ENCODE results near the gene BACE2. TPM values are rescaled to one million over a fixed set of nuclear protein-coding genes. Genes with fewer than 3 reads are reported as not detected.

The BACE2 gene
- total RNA-seq, 1 donor = 122 TPM

- no peak for DNase-seq (ENCODE audit: low read depth)
- H3K4me3 ChIP-seq (ENCODE audit: low read depth, low read length) = no peak overlapping the region
- TF ChIP-seq CTCF (IDR thresholded peaks at IDR 0.05; ENCODE audit: insufficient read depth, low read length) = no peak
These were observed 20.0 kb upstream of the BACE2 start for GRCh38 chr21:41147979-41148355.

DNA sequence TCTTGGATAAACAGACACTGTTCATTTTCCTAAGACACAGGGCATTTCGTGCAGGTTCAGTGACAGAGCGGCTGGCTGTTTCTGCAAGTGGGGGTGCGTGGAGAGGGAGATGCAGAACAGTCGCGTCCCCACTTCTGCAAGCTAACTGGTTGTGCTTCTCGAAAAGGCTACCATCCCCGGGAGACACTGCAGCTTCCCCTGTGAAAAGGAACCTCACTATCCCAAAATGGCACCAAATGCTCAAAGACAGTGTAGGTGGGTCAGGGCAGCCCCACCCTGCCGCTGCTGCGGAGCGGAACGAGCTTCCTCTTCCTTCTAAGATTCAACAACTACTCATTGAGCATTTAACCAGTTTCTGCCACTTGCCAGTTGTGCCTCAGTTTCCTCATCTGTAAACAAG lies 19.2 kb upstream of the BACE2 start:
- no peak for DNase-seq (ENCODE audit: low read depth)
- H3K4me3 ChIP-seq (ENCODE audit: low read depth, low read length) = no peak overlapping the region
- TF ChIP-seq CTCF (IDR thresholded peaks at IDR 0.05; ENCODE audit: insufficient read depth, low read length) = no peak

DNA sequence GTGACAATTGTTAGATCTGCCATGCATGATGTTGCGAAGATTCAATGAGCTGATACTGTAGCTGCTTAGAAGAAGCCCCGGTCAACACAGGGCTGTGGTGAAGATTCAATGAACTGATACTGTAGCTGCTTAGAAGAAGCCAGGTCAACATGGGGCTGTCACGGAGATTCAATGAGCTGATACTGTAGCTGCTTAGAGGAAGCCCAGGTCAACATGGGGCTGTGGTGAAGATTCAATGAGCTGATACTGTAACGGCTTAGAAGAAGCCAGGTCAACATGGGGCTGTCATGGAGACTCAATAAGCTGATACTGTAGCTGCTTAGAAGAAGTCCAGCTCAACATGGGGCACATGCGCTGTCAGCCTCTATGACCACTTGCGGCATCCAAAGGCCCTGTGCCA lies 18.8 kb upstream of the BACE2 start:
- no peak overlapping the region for H3K4me3 ChIP-seq (ENCODE audit: low read depth, low read length)
- TF ChIP-seq CTCF (IDR thresholded peaks at IDR 0.05; ENCODE audit: insufficient read depth, low read length) = no peak
- no peak for DNase-seq (ENCODE audit: low read depth)

DNA sequence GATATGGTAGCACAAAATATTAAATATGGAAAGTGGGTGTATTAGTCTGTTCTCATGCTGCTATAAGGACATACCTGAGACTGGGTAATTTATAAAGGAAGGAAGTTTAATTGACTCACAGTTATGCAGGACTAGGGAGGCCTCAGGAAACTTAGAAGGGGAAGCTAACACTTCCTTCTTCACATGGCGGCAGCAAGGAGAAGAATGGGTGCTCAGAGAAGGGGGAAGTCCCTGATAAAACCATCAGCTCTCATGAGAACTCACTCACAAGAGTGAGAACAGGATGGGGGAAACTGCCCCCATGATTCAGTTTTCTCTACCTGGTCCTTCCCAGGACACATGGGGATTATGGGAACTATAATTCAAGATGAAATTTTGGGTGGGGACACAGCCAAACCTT lies 15.8 kb upstream of the BACE2 start:
- no peak for DNase-seq (ENCODE audit: low read depth)
- H3K4me3 ChIP-seq (ENCODE audit: low read depth, low read length) = no peak overlapping the region
- no peak for TF ChIP-seq CTCF (IDR thresholded peaks at IDR 0.05; ENCODE audit: insufficient read depth, low read length)

DNA sequence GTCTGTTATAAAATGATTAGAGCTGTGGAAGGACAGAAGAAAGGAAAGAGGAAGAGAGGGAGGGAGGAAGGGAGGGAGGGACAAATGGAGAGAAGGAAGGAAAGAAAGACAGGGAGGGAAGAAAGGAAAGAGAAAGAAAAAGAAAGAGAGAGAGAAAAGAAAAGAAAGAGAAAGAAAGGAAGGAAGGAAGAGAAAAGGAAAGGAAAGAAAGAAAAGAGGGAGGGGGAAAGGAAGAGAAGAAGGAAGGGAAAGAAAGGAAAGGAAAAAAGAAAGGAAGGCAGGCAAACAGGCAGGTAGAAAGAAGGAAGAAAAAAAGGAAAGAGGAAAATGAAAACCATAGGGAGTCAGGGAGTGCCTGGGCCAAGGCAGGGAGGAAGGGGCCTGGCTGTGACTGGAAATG lies 14.5 kb upstream of the BACE2 start:
- no peak overlapping the region for H3K4me3 ChIP-seq (ENCODE audit: low read depth, low read length)
- no peak for TF ChIP-seq CTCF (IDR thresholded peaks at IDR 0.05; ENCODE audit: insufficient read depth, low read length)
- no peak for DNase-seq (ENCODE audit: low read depth)

DNA sequence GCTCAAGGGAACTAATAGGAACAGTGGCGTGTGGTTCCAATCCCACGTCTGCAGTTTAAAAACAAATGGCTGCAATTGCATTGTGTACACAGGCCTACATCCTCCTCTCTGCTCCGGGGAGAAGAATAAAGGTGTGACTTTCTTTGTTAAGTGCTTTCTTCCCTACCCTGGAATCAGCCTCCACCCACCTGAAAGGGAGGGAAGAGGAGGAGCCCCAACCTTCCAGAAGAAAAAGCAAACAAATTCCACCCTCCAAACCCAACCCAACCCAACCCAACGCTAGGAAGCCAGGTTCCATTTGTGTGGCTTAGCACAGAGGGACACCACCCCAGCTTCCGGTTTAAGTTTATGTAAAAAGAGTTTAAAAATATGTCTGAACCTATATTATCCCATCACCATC lies 11.8 kb upstream of the BACE2 start:
- H3K4me3 ChIP-seq (ENCODE audit: low read depth, low read length) = no peak overlapping the region
- no peak for DNase-seq (ENCODE audit: low read depth)
- no peak for TF ChIP-seq CTCF (IDR thresholded peaks at IDR 0.05; ENCODE audit: insufficient read depth, low read length)

- no peak overlapping the region for H3K4me3 ChIP-seq (ENCODE audit: low read depth, low read length)
- TF ChIP-seq CTCF (IDR thresholded peaks at IDR 0.05; ENCODE audit: insufficient read depth, low read length) = no peak
- DNase-seq (ENCODE audit: low read depth) = no peak
These were observed 9.9 kb upstream of the BACE2 start for GRCh38 chr21:41158026-41158425.
